HG03565 (cell line): ENCODE results near the gene DNMT3B.
"Not testable (repeated sequence)": the region's sequence is repeated elsewhere in the genome, so short reads cannot be mapped to it uniquely, and the experiment has no call there.

Experiments
- ATAC-seq: cut with Tn5 transposase; IDR thresholded peaks from one replicate; pipeline ENCODE4 v1.9.1; 2021; ENCODE audit warnings: mild to moderate bottlenecking, moderate library complexity; ENCODE audit not compliant: unreplicated experiment

Gene DNMT3B

GRCh38 chr20:32762754-32763201, 593 bp downstream of the DNMT3B start:
- ATAC-seq, result no peak

GRCh38 chr20:32763202-32764004, 1.2 kb downstream of the DNMT3B start:
- ATAC-seq, result no peak

GRCh38 chr20:32764005-32764960, 2.1 kb downstream of the DNMT3B start:
- ATAC-seq, result no peak

GRCh38 chr20:32765230-32765875, 3.2 kb downstream of the DNMT3B start:
- ATAC-seq, result not testable (repeated sequence)

- no peak for ATAC-seq
These were observed 5.4 kb downstream of the DNMT3B start for GRCh38 chr20:32767418-32768198.

GRCh38 chr20:32772046-32772445, 9.9 kb downstream of the DNMT3B start:
- no peak for ATAC-seq

GRCh38 chr20:32773223-32773622, 11.0 kb downstream of the DNMT3B start:
- no peak for ATAC-seq

- no peak for ATAC-seq
These were observed 11.7 kb downstream of the DNMT3B start for GRCh38 chr20:32773855-32774254.

GRCh38 chr20:32775336-32775991, 13.3 kb downstream of the DNMT3B start:
- ATAC-seq, result no peak

GRCh38 chr20:32777177-32777956, 15.2 kb downstream of the DNMT3B start:
- ATAC-seq, result no peak

GRCh38 chr20:32779500-32780211, 17.5 kb downstream of the DNMT3B start:
- no peak for ATAC-seq

- no peak for ATAC-seq
These were observed 18.1 kb downstream of the DNMT3B start for GRCh38 chr20:32780278-32780677.

GRCh38 chr20:32780749-32781655, 18.8 kb downstream of the DNMT3B start:
- no peak for ATAC-seq

GRCh38 chr20:32784369-32785080, 22.3 kb downstream of the DNMT3B start:
- no peak for ATAC-seq

- ATAC-seq, result no peak
These were observed 24.0 kb downstream of the DNMT3B start for GRCh38 chr20:32786059-32786760.

- no peak for ATAC-seq
These were observed 25.0 kb downstream of the DNMT3B start for GRCh38 chr20:32787168-32787567.
